Keratinocyte (primary cell): ENCODE data around the gene MRPL40.

Experiments
- CTCF ChIP-seq, 3 experiments: IDR thresholded peaks in 1 of 3; conservative IDR thresholded peaks in 1 of 3; optimal IDR thresholded peaks in 1 of 3; 2 replicates in 2 of 3; 3 replicates in 1 of 3; pipeline versions ENCODE3 to v1.5.1; 2011; ENCODE audit warnings: low read length in 3 of 3, mild to moderate bottlenecking in 3 of 3, moderate library complexity in 2 of 3, control low read depth in 1 of 3, inconsistent platforms in 1 of 3; ENCODE audit not compliant: insufficient read depth in 2 of 3; ENCODE audit errors: extremely low read depth in 1 of 3
- EZH2 ChIP-seq: IDR thresholded peaks from one replicate; pipeline ENCODE4 v1.6.1; 2012; ENCODE audit warnings: inconsistent platforms, mild to moderate bottlenecking, low read length, moderate library complexity

- TF ChIP-seq CTCF (optimal IDR thresholded peaks at IDR 0.05 in 1 of 3, IDR thresholded peaks at IDR 0.05 in 1 of 3, conservative IDR thresholded peaks at IDR 0.05 in 1 of 3; ENCODE audit: extremely low read depth in 1 of 3, insufficient read depth in 2 of 3, low read length in 3 of 3) (no peak), EZH2 (no peak)
These were observed 45.1 kb downstream of the MRPL40 start for GRCh38 chr22:19477321-19478044.
